Ishikawa (cell line): ENCODE measurements around the gene DAB2IP.

Experiments
- EP300 ChIP-seq: IDR thresholded peaks from 2 replicates; pipeline ENCODE4 v1.6.1; 2012; ENCODE audit warnings: borderline replicate concordance
- MAX ChIP-seq: IDR thresholded peaks from 2 replicates; pipeline ENCODE4 v1.6.1; 2012
- TAF1 ChIP-seq: IDR thresholded peaks from 2 replicates; pipeline ENCODE4 v1.6.1; 2012; ENCODE audit warnings: low read depth, mild to moderate bottlenecking

DNA sequence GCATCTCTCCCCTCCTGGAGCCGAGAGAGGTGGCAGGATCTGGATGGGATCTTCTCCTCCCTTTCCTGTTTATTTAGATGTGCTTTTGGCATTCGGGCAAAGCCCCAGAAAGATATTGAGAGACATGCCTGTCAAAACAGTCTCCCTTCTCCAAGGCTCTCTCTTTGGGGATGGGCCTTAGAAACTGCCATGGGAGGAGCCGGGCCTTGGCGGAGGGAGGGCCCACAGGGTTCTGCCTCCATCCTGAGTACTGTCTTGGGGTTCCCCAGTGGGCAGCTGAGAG lies 41.9 kb downstream of the DAB2IP start:
- TF ChIP-seq EP300 (no peak), MAX (no peak), TAF1 (no peak)
